Choroid plexus epithelial cell (primary cell): ENCODE results near the gene YBX2.

Experiments used
- DNase-seq: peaks from one replicate; pipeline ENCODE4 v3.0.0-alpha.2; 2010; ENCODE audit warnings: low read depth
- H3K4me3 ChIP-seq: 2 replicates; pipeline ENCODE4 v1.5.1; 2011; ENCODE audit warnings: low read depth, mild to moderate bottlenecking, control low read depth, low read length, moderate library complexity
- CTCF ChIP-seq: conservative IDR thresholded peaks from 2 replicates; pipeline ENCODE4 v1.5.1; 2011; ENCODE audit warnings: low read depth, mild to moderate bottlenecking, control low read depth, inconsistent platforms, low read length, moderate library complexity

Gene YBX2

DNA sequence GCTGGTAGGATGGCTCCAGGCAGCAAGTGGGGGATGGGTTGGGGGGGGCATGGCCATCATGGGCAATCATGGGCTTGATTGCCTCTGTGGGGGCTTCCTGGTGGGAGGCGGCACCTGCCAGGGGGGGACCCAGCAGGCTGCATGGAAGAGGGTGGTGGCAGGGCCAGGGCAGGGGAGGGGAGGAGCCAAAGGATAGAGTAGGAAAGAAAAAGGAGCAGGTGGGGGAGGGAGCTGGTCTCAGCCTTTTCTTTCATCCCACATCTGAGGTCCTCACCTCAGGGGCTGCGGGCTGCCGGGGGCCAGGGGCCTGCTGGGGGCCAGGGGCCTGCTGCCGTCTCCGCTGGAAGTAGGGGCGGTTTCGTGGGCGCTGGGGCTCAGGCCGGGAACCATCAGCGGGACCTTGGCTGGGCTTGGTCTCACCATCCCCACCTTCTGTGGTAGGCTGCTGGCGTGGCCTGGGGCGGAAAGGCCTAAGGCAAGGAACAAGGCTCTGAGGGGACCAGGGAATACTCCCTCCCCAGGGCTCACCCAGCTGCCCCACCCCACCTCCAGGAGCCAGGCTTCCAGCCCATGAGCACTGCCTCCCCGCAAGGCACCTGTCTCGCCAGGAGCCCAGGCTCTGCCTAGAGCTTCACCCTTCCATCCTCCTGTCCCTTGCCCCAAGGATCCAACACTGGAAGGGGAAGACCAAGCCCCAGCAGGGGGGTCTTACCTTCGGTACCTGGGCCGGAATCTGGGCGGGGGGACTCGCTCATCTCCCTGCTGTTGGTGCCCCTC is 5.0 kb downstream of the YBX2 start:
- no peak overlapping the region for H3K4me3 ChIP-seq
- no peak for DNase-seq
- TF ChIP-seq CTCF, result no peak

DNA sequence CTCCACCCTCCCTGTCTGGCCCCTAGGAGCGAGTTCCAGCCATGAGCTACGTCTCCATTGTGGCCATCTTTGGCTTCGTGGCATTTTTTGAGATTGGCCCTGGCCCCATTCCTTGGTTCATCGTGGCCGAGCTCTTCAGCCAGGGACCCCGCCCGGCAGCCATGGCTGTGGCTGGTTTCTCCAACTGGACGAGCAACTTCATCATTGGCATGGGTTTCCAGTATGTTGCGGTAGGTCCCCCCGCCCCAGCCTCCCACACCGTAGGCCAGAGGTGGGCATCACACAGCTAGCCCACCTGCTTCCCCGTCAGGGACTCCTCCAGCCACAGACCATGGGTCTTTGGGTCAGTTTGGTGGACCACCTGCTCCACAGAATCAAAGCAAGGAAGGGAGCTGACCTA is 8.8 kb downstream of the YBX2 start:
- DNase-seq, result no peak
- TF ChIP-seq CTCF, result no peak
- no peak overlapping the region for H3K4me3 ChIP-seq

GRCh38 chr17:7284911-7285310 is 9.5 kb downstream of the YBX2 start:
- no peak for TF ChIP-seq CTCF
- DNase-seq, result no peak
- no peak overlapping the region for H3K4me3 ChIP-seq

DNA sequence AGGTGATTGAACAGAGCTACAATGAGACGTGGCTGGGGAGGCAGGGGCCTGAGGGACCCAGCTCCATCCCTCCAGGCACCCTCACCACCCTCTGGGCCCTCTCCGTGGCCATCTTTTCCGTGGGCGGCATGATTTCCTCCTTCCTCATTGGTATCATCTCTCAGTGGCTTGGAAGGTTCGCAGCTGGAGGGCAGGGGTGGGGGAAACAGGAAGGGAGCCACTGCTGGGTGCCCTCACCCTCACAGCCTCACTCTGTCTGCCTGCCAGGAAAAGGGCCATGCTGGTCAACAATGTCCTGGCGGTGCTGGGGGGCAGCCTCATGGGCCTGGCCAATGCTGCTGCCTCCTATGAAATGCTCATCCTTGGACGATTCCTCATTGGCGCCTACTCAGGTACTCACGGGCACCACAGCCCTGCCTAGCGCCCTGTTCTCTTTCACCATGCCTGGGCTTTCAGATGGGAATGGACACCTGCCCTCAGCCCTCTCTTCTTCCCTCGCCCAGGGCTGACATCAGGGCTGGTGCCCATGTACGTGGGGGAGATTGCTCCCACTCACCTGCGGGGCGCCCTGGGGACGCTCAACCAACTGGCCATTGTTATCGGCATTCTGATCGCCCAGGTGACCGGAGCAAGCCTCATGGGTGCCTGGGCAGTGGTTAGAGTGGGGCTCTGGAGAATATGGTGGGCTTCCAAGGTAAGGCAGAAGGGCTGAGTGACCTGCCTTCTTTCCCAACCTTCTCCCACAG is 10.8 kb downstream of the YBX2 start:
- DNase-seq, result no peak
- no peak for TF ChIP-seq CTCF
- no peak overlapping the region for H3K4me3 ChIP-seq

DNA sequence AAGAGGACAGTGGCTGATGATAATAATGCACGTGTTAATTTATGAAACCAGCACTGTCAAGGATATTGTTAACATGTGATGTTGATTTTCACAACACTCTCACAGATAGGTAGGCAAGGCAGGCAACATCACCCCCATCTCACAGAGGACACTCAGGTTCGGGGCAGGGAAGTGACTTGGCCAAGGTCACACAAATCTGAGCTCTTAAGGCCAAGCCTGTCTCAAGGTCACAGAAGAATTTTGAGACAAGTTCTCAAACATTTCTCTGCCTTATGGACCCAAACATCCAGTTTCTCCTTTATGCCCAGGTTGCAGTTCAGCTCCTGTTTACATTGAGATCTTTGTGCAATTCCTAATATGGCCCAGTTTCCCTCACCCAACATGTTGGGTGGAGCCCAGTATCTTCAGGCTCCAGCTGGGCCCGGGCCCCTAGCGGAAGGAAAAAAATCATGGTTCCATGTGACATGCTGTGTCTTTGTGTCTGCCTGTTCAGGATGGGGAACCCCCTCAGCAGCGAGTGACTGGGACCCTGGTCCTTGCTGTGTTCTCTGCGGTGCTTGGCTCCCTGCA is 11.6 kb downstream of the YBX2 start:
- DNase-seq, result no peak
- TF ChIP-seq CTCF, result no peak

GRCh38 chr17:7281953-7282751 is 12.3 kb downstream of the YBX2 start:
- DNase-seq, result no peak
- peak overlapping the region; percentile 54 for H3K4me3 ChIP-seq
- TF ChIP-seq CTCF, result no peak

More for the DNA sequence above, 11.6 kb downstream of the YBX2 start:
- H3K4me3 ChIP-seq, result no peak overlapping the region
